IPS-20b (cell line): ENCODE measurements around the gene MYO7B.

Experiments
- H3K27ac ChIP-seq: one replicate; pipeline ENCODE4 v1.5.1; 2013; ENCODE audit warnings: low read length
- H3K27me3 ChIP-seq: 2 replicates; pipeline ENCODE4 v1.6.1; 2013; ENCODE audit warnings: mild to moderate bottlenecking, low read length, inconsistent platforms; ENCODE audit not compliant: insufficient read depth
- H3K36me3 ChIP-seq: 2 replicates; pipeline ENCODE4 v1.6.1; 2013; ENCODE audit warnings: low read depth, mild to moderate bottlenecking, inconsistent platforms, low read length, moderate library complexity; ENCODE audit not compliant: insufficient read depth
- H3K4me1 ChIP-seq: 2 replicates; pipeline ENCODE4 v1.6.1; 2013; ENCODE audit warnings: mild to moderate bottlenecking, control low read depth, inconsistent platforms, low read length, moderate library complexity; ENCODE audit not compliant: insufficient read depth
- H3K4me3 ChIP-seq: 2 replicates; pipeline ENCODE4 v1.5.1; 2013; ENCODE audit warnings: mild to moderate bottlenecking, low read length, inconsistent platforms
- H3K9ac ChIP-seq: 2 replicates; pipeline ENCODE4 v1.6.1; 2013; ENCODE audit warnings: low read depth, mild to moderate bottlenecking, inconsistent platforms, low read length, moderate library complexity
- H3K9me3 ChIP-seq: 2 replicates; pipeline ENCODE4 v1.6.1; 2013; ENCODE audit warnings: mild to moderate bottlenecking, low read depth, low read length, inconsistent platforms; ENCODE audit not compliant: insufficient read depth

The MYO7B gene

GRCh38 chr2:127560201-127560930 is 24.9 kb downstream of the MYO7B start:
- Histone ChIP-seq H3K36me3 (no peaks in the 10 kb centered on the region), H3K9ac (no peak overlapping the region), H3K27me3 (no peaks in the 10 kb centered on the region), H3K27ac (no peak overlapping the region), H3K4me1 (no peaks in the 10 kb centered on the region), H3K9me3 (no peaks in the 10 kb centered on the region), H3K4me3 (no peak overlapping the region)

- H3K9ac ChIP-seq: no peak overlapping the region
- H3K9me3 ChIP-seq: no peaks in the 10 kb centered on the region
- no peak overlapping the region for H3K4me3 ChIP-seq
- H3K27me3 ChIP-seq: no peaks in the 10 kb centered on the region
- no peaks in the 10 kb centered on the region for H3K36me3 ChIP-seq
- H3K27ac ChIP-seq: no peak overlapping the region
- H3K4me1 ChIP-seq: no peaks in the 10 kb centered on the region
Measured at GRCh38 chr2:127560931-127561280, 25.4 kb downstream of the MYO7B start.

- Histone ChIP-seq H3K9ac (no peak overlapping the region), H3K4me1 (no peaks in the 10 kb centered on the region), H3K4me3 (no peak overlapping the region), H3K9me3 (no peaks in the 10 kb centered on the region), H3K27ac (no peak overlapping the region), H3K27me3 (no peaks in the 10 kb centered on the region), H3K36me3 (no peaks in the 10 kb centered on the region)
Measured at GRCh38 chr2:127561371-127561770, 25.9 kb downstream of the MYO7B start.

- Histone ChIP-seq H3K4me1 (no peaks in the 10 kb centered on the region), H3K27ac (no peak overlapping the region), H3K36me3 (no peaks in the 10 kb centered on the region), H3K9me3 (no peaks in the 10 kb centered on the region), H3K9ac (no peak overlapping the region), H3K27me3 (no peaks in the 10 kb centered on the region), H3K4me3 (no peak overlapping the region)
Measured at GRCh38 chr2:127562936-127563335, 27.5 kb downstream of the MYO7B start.

GRCh38 chr2:127563458-127564428 is 28.3 kb downstream of the MYO7B start:
- Histone ChIP-seq H3K9ac (no peak overlapping the region), H3K27ac (no peak overlapping the region), H3K4me3 (no peak overlapping the region), H3K27me3 (no peaks in the 10 kb centered on the region), H3K36me3 (no peaks in the 10 kb centered on the region), H3K4me1 (no peaks in the 10 kb centered on the region), H3K9me3 (no peaks in the 10 kb centered on the region)

- Histone ChIP-seq H3K9me3 (no peaks in the 10 kb centered on the region), H3K4me3 (no peak overlapping the region), H3K36me3 (no peaks in the 10 kb centered on the region), H3K9ac (no peak overlapping the region), H3K27me3 (no peaks in the 10 kb centered on the region), H3K27ac (no peak overlapping the region), H3K4me1 (no peaks in the 10 kb centered on the region)
Measured at GRCh38 chr2:127564429-127565260, 29.2 kb downstream of the MYO7B start.

- no peaks in the 10 kb centered on the region for H3K36me3 ChIP-seq
- no peak overlapping the region for H3K9ac ChIP-seq
- no peak overlapping the region for H3K27ac ChIP-seq
- no peaks in the 10 kb centered on the region for H3K9me3 ChIP-seq
- H3K4me3 ChIP-seq: no peak overlapping the region
- no peaks in the 10 kb centered on the region for H3K4me1 ChIP-seq
- H3K27me3 ChIP-seq: no peaks in the 10 kb centered on the region
Measured at GRCh38 chr2:127565261-127566138, 30.0 kb downstream of the MYO7B start.

GRCh38 chr2:127566139-127566417 is 30.6 kb downstream of the MYO7B start:
- Histone ChIP-seq H3K4me3 (no peak overlapping the region), H3K36me3 (no peaks in the 10 kb centered on the region), H3K9ac (no peak overlapping the region), H3K27me3 (no peaks in the 10 kb centered on the region), H3K4me1 (no peaks in the 10 kb centered on the region; the same call in 1 of the 2 replicates), H3K27ac (no peak overlapping the region), H3K9me3 (no peaks in the 10 kb centered on the region)

GRCh38 chr2:127566576-127566975 is 31.1 kb downstream of the MYO7B start:
- H3K27me3 ChIP-seq: no peaks in the 10 kb centered on the region
- H3K4me1 ChIP-seq: no peaks in the 10 kb centered on the region; the same call in 1 of the 2 replicates
- H3K27ac ChIP-seq: no peak overlapping the region
- H3K4me3 ChIP-seq: no peak overlapping the region
- no peaks in the 10 kb centered on the region for H3K9me3 ChIP-seq
- no peak overlapping the region for H3K9ac ChIP-seq
- no peaks in the 10 kb centered on the region for H3K36me3 ChIP-seq

- Histone ChIP-seq H3K36me3 (no peaks in the 10 kb centered on the region), H3K9ac (no peak overlapping the region), H3K4me3 (no peak overlapping the region), H3K27me3 (no peaks in the 10 kb centered on the region), H3K9me3 (no peaks in the 10 kb centered on the region), H3K4me1 (no peaks in the 10 kb centered on the region; the same call in 1 of the 2 replicates), H3K27ac (no peak overlapping the region)
Measured at GRCh38 chr2:127567351-127567854, 31.9 kb downstream of the MYO7B start.

GRCh38 chr2:127568128-127568527 is 32.6 kb downstream of the MYO7B start:
- Histone ChIP-seq H3K9ac (no peak overlapping the region), H3K27ac (no peak overlapping the region), H3K36me3 (no peaks in the 10 kb centered on the region), H3K9me3 (no peaks in the 10 kb centered on the region), H3K27me3 (no peaks in the 10 kb centered on the region), H3K4me1 (no peaks in the 10 kb centered on the region; the same call in 1 of the 2 replicates), H3K4me3 (no peak overlapping the region)
